ENCODE results near the gene HDAC11. TPM values are rescaled to one million over a fixed set of nuclear protein-coding genes. Genes with fewer than 3 reads are reported as not detected.
"Not testable (repeated sequence)": the region's sequence is repeated elsewhere in the genome, so short reads cannot be mapped to it uniquely, and the experiment has no call there.

HDAC11 gene
- polyA plus RNA-seq, 2 of the 4 experiments (the other 2 are of a cell fraction), result 5.6 to 8.4 TPM

GRCh38 chr3:13484851-13485590 lies 4.9 kb downstream of the HDAC11 start:
- Histone ChIP-seq H3K27ac (peak overlapping the region; percentile 61), H3K4me2 (peak overlapping the region; percentile 53), H3K4me3 (no peak overlapping the region), H3K4me1 (peaks cover 16% of the 10 kb centered on the region), H3K9me3 (no peaks in the 10 kb centered on the region)
- ChIA-PET POLR2A (no interaction called here), CTCF (interaction anchor here (0.6 to 14.1 kb wide), 6 partner anchors 10 to 371 kb away, joined by 3 to 124 read pairs (median 4); no protein-coding TSS in a partner anchor)
- FAIRE-seq (no peak), DNase-seq (ENCODE audit: low read depth in 1 of 2, low spot score in 1 of 2) (peak in 1 of 2 experiments; percentile 60), ATAC-seq (peak in 1 of 2 experiments; percentile 57; a peak in 4 of 6 replicates)
- 51% methylated on average over 6 of the region's 7 CpGs for WGBS (ENCODE audit: missing lambda C conversion rate)
- TF ChIP-seq JUN (IDR thresholded peaks at IDR 0.05), result no peak

GRCh38 chr3:13485630-13486562 lies 5.8 kb downstream of the HDAC11 start:
- H3K9me3 ChIP-seq; POLR2A ChIA-PET; FAIRE-seq; DNase-seq (ENCODE audit: low read depth in 1 of 2, low spot score in 1 of 2); ATAC-seq; H3K4me3 ChIP-seq: not testable (repeated sequence)
- Histone ChIP-seq H3K4me1 (peaks cover 12% of the 10 kb centered on the region), H3K4me2 (peak overlapping the region; percentile 53; the same call in 2 of the 3 replicates), H3K27ac (peak overlapping the region; percentile 61)
- CTCF ChIA-PET, result interaction anchor here (0.6 to 14.1 kb wide), 4 partner anchors 9 to 372 kb away, joined by 3 to 124 read pairs (median 60); no protein-coding TSS in a partner anchor
- 90% methylated on average over 9 of the region's 9 CpGs for WGBS (ENCODE audit: missing lambda C conversion rate)

DNA sequence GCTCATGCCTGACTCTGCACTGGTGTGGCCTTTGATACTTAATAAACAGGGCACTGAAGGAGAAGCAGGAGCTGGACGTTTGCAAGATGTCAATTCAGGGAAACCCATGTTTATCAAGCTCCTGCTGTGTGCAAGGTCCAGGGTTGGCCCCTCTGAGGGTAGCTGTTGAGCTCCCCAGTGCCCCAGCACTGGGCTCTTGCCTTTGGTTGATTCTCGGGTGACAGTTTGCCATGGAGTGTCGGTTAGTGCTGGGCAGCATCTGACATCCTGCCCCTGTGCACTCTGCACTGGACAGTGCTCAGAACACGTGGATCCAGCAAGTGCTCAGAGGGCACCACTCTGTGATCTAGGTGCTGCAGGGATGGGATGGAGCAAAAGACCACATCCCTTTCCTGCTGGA lies 7.3 kb downstream of the HDAC11 start:
- no peak overlapping the region for H3K4me3 ChIP-seq
- no peak for TF ChIP-seq JUNB (IDR thresholded peaks at IDR 0.05)
- TF ChIP-seq CHD4 (IDR thresholded peaks at IDR 0.05; ENCODE audit: borderline replicate concordance), result no peak
- no peak for TF ChIP-seq ELK1 (IDR thresholded peaks at IDR 0.05; ENCODE audit: low read depth, low read length)
- no peak for TF ChIP-seq ESRRA (IDR thresholded peaks at IDR 0.05; ENCODE audit: borderline replicate concordance, low read length)
- no peak for TF ChIP-seq EP300 (IDR thresholded peaks at IDR 0.05)
- no peak for TF ChIP-seq EHF (CRISPR knock-in tag; IDR thresholded peaks at IDR 0.05)
- TF ChIP-seq, protein P1, sequence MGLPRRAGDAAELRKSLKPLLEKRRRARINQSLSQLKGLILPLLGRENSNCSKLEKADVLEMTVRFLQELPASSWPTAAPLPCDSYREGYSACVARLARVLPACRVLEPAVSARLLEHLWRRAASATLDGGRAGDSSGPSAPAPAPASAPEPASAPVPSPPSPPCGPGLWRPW (IDR thresholded peaks at IDR 0.05), result no peak
- TF ChIP-seq FOSL2 (IDR thresholded peaks at IDR 0.05), result no peak
- no peak for TF ChIP-seq FOSL2 (CRISPR knock-in tag; IDR thresholded peaks at IDR 0.05)
- TF ChIP-seq, protein P2, sequence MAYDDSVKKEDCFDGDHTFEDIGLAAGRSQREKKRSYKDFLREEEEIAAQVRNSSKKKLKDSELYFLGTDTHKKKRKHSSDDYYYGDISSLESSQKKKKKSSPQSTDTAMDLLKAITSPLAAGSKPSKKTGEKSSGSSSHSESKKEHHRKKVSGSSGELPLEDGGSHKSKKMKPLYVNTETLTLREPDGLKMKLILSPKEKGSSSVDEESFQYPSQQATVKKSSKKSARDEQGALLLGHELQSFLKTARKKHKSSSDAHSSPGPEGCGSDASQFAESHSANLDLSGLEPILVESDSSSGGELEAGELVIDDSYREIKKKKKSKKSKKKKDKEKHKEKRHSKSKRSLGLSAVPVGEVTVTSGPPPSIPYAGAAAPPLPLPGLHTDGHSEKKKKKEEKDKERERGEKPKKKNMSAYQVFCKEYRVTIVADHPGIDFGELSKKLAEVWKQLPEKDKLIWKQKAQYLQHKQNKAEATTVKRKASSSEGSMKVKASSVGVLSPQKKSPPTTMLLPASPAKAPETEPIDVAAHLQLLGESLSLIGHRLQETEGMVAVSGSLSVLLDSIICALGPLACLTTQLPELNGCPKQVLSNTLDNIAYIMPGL (CRISPR knock-in tag; IDR thresholded peaks at IDR 0.05; ENCODE audit: borderline replicate concordance), result no peak
- DNase-seq (ENCODE audit: low read depth in 1 of 2, low spot score in 1 of 2) (no peak), ATAC-seq (peak; percentile 20 to 32; a peak in 3 of 6 replicates), FAIRE-seq (no peak)
- WGBS (ENCODE audit: missing lambda C conversion rate), result 69% methylated on average over 4 of the region's 4 CpGs
- peaks cover 10% of the 10 kb centered on the region for H3K4me1 ChIP-seq
- no peak overlapping the region for H3K4me2 ChIP-seq
- no peak overlapping the region for H3K27ac ChIP-seq
- no peaks in the 10 kb centered on the region for H3K9me3 ChIP-seq
- ChIA-PET CTCF (interaction anchor here (9.6 to 14.1 kb wide), 2 partner anchors 8 to 164 kb away, joined by 113 to 124 read pairs; no protein-coding TSS in a partner anchor), POLR2A (no interaction called here)

Measured in A549 (cell line).